Activated T-cell treated with anti-CD3 and anti-CD28 coated beads, Interleukin-2, amount 50 U/mL, for 72 hours (primary cell): ENCODE measurements around the gene GCDH. TPM values are rescaled to one million over a fixed set of nuclear protein-coding genes. Genes with fewer than 3 reads are reported as not detected.

Experiments
- ATAC-seq, 2 donors: fragments of 150-1000 bp; cut with Tn5 transposase; replicated peaks in 1 of 2; 2 replicates each; pipeline ENCODE4 v1.10.0; 2021; ENCODE audit warnings: moderate library complexity in 2 of 2, mild to moderate bottlenecking in 1 of 2
- DNase-seq, 2 donors: peaks; one replicate each; pipeline ENCODE4 v3.0.0; 2021 to 2022; ENCODE audit warnings: mixed read lengths in 1 of 2
- H3K27ac Mint-ChIP-seq: one replicate; pipeline ENCODE4 v1.8.0; 2022; ENCODE audit warnings: mild to moderate bottlenecking, moderate library complexity, mixed read lengths
- H3K27me3 Mint-ChIP-seq: one replicate; pipeline ENCODE4 v1.8.0; 2022; ENCODE audit warnings: low read depth, mixed read lengths
- H3K36me3 Mint-ChIP-seq, 2 donors: one replicate each; pipeline ENCODE4 v1.8.0; 2022; ENCODE audit warnings: mixed read lengths in 2 of 2, mild to moderate bottlenecking in 1 of 2; ENCODE audit not compliant: insufficient read depth in 2 of 2
- H3K4me1 Mint-ChIP-seq: one replicate; pipeline ENCODE4 v1.8.0; 2022; ENCODE audit warnings: low read depth, mixed read lengths
- H3K4me3 Mint-ChIP-seq, 2 donors: one replicate each; pipeline ENCODE4 v1.8.0; 2022; ENCODE audit warnings: mild to moderate bottlenecking in 2 of 2, mixed read lengths in 2 of 2, moderate library complexity in 2 of 2
- H3K9me3 Mint-ChIP-seq, 2 donors: one replicate each; pipeline ENCODE4 v1.8.0; 2022; ENCODE audit warnings: mixed read lengths in 2 of 2
- total RNA-seq, 2 donors: library from RNA; stranded (reverse); gene quantifications; one replicate each; pipeline ENCODE4 v1.2.3, GENCODE V29; 2022

The GCDH gene
- total RNA-seq, 2 donors from 2014 or later, result 23.2 to 25.1 TPM

DNA sequence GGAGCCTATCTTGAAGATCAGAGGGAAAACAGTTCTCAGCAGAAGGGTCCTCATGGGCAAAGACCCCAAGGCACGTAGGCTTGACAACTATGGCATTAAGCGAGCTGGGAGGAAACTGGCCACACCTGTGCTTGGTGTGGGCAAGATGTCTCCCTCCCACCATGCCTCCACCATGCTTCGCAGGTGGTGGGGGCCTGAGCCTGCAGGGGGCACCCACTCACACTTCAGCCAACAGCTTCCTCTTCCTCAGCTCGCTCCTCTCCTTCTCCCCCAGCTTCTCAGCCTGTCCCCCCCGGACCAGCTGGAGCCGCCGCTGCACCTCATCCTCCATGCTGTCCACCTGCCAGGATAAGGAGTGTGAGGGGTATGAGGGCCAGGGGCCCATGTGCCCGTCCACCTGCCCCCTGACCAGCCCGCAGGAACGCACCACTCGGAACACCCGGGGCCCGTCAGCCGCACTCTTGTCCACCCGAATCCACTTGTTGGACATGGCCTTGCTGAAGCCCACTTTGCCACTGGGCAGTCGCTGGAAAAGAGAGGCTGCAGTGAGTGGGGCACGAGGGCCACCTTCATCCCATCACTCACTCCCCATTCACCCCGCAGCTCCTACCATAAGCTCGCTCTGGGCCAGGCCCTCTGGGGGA is 39.2 kb downstream of the GCDH start:
- no peaks in the 10 kb centered on the region for H3K27me3 Mint-ChIP-seq
- DNase-seq, result no peak
- H3K9me3 Mint-ChIP-seq, result no peaks in the 10 kb centered on the region
- peaks cover 9 to 34% of the 10 kb centered on the region in 2 donors for H3K36me3 Mint-ChIP-seq
- no peak overlapping the region for H3K27ac Mint-ChIP-seq
- peaks cover 30% of the 10 kb centered on the region for H3K4me1 Mint-ChIP-seq
- ATAC-seq, result no peak
- H3K4me3 Mint-ChIP-seq, result no peak overlapping the region

DNA sequence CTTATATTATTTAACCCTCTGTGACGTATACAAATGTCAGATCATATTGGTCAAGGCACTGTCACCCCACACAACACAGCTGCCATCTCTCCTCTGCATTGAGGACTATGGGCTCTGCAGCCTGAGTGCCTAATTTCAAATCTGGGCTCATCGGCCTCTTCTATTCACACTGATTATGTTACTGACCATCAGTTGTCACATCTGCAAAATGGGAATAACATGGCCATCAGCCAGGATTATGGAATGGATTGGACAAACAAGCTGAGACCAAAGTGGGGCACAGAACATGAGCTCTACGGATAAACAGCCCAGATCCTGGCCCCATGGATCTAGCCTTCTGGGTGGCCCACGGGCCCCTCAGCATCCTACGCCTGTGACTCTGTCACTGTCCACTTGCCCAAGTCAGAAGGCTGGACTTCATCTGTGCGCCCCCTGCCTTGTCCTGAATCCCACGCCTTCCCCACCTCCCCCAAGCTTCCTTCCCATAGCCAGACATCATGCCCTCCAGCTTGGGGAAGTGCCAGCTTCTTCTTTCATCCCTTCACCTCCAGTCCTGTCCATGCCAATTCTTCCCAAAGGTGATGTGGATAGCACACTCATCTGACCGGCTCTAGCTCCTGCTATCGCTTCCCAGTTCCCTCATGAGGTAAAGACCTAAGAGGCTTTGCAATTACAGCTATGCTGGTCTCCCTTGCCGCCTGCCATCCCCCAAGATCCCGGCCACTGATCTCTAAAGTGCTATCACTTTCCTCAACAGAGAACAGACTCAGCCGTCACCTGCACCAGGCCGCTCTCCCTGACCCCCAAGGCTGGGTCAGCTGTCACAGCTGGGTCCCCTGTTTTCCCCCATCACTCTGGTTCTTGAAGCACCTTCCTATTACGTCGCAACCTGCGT is 41.7 kb downstream of the GCDH start:
- H3K4me3 Mint-ChIP-seq, result peak overlapping the region; percentile 93

DNA sequence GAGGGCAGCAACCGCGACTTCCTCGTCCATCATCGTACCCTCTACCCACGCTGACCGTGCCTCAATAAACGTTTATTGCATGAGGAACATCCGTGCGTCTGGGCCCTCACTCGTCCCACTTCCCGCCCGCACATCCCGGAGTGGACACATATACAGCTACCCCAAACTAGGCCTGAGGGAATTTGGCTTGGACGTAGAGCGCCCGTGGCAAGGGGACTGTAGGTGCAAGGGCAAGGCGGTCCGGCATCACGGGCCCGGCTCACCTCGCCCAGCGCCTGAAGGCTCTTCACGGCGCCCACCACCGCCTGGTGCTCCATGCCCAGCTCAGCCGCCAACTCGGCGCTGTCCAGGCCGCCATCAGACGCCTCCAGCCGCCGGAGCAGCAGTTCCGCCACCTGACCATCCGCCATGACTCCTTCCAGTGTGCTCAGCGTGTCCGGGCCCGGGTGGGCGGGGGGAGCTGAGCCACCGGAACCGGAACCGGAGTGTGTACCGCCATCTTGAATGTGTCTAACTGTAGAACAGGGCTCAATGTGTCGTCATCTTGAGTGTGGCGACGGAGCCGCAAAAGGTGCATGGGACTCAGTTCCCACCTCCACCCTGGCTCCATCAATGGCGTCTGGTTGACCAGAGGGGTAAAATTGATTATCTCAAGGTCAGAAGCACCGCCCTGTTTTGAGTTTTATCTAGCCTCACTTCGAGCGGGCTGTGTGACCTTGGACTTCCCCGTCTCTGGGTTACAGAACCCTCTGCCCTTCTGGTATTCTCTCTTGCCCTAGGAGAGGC is 42.5 kb downstream of the GCDH start, which contains the start of gene FARSA:
Gene FARSA (minus strand): TSS at position 425 of the 786 bp plus-strand sequence. CDS start 15 bp downstream, at position 410.
- ATAC-seq, result peak; percentile 67 to 70
- Mint-ChIP-seq H3K27ac (peak within 1 kb of the TSS; percentile 89), H3K27me3 (no peaks in the 10 kb centered on the region), H3K36me3 (peaks cover 6 to 16% of the 10 kb centered on the region in 2 donors), H3K4me3 (peak within 1 kb of the TSS; percentile 93), H3K9me3 (no peaks in the 10 kb centered on the region), H3K4me1 (peaks cover 52% of the 10 kb centered on the region)
- DNase-seq, result peak; percentile 86 to 90

More for the DNA sequence above, 41.7 kb downstream of the GCDH start:
- ATAC-seq, result no peak
- H3K36me3 Mint-ChIP-seq, result peaks cover 6 to 19% of the 10 kb centered on the region in 2 donors
- DNase-seq, result peak in 1 of 2 donors; percentile 35
- no peaks in the 10 kb centered on the region for H3K27me3 Mint-ChIP-seq
- H3K4me1 Mint-ChIP-seq, result peaks cover 45% of the 10 kb centered on the region
- peak overlapping the region; percentile 89 for H3K27ac Mint-ChIP-seq
- H3K9me3 Mint-ChIP-seq, result no peaks in the 10 kb centered on the region

DNA sequence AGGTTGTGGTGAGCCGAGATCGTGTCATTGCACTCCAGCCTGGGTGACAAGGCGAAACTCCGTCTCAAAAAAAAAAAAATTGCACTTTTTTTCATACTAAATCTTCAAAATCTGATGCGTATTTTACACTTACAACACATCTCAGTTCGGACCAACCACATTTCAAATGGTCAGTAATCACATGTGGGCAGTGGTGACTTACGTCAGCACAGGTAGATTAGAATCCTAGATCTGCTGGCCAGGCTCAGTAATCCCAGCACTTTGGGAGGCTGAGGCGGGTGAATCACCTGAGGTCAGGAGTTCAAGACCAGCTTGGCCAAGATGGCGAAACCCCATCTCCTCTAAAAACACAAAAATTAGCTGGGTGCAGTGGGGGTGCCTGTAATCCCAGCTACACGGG is 44.1 kb downstream of the GCDH start:
- Mint-ChIP-seq H3K27ac (no peak overlapping the region), H3K9me3 (no peaks in the 10 kb centered on the region), H3K4me1 (peaks cover 67% of the 10 kb centered on the region), H3K36me3 (peaks cover 15 to 25% of the 10 kb centered on the region in 2 donors), H3K4me3 (no peak overlapping the region), H3K27me3 (no peaks in the 10 kb centered on the region)
- no peak for DNase-seq
- no peak for ATAC-seq

DNA sequence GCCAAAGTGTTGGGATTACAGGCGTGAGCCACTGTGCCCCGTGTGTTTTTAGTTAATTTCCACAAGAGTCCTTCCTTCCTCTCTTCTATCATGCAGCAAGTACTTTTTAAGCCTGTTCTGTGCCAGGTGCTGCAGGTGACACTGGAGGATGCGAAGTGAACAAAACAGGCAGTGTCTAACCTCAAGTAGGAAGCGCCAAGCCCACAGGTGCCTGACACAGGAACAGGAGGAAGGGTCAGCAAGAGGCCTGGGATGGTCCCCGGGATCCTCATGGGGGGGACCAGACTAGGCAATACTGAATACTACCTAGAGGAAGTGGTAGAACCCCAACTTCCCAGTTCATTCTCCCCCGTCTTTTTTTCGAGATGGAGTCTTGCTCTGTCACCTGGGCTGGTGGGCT is 45.6 kb downstream of the GCDH start:
- no peak for ATAC-seq
- peaks cover 20 to 33% of the 10 kb centered on the region in 2 donors for H3K36me3 Mint-ChIP-seq
- peaks cover 76% of the 10 kb centered on the region for H3K4me1 Mint-ChIP-seq

DNA sequence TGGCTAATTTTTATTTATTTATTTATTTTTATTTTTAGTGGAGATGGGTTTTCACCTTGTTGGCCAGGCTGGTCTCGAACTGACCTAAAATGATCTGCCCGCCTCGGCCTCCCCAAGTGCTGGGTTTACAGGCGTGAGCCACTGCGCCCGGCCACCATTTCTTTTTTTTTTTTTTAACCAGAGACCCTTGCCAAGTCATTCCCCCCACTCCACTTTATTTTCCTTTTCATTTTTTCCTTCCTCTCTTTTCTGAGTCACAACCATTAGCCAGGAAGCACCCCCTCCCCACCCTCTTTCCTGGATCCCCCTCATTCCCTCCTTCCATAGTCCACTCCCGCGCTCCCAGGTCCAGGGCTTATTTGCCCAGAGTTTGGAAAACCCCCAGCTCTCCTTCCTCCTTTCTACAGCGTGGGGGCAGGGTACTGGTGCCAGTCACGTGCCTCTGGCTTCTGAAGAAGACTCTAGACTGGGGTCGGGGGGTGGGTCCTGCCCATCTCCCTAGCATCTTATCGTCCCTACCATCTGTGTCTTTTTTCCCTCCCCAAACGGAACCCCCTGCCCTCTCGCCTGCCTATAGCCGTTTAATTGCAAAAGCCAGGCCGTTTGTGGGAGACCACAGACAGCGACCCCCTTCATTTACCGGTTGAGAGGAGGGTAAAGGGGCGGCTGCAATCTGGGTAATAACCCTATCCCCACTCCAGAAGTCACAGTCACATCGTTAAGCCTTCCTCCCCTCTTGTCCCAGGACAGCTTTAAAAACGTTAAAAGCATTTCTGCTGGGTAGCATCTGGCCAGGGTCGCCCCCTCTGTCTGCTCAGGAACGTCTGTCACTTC is 46.4 kb downstream of the GCDH start:
- H3K27me3 Mint-ChIP-seq, result no peaks in the 10 kb centered on the region
- peak overlapping the region; percentile 75 for H3K27ac Mint-ChIP-seq
- peak overlapping the region; percentile 96 to 100 for H3K4me3 Mint-ChIP-seq
- H3K4me1 Mint-ChIP-seq, result peaks cover 78% of the 10 kb centered on the region
- ATAC-seq (no peak), DNase-seq (peak in 1 of 2 donors; percentile 33)
- peaks cover 22 to 39% of the 10 kb centered on the region in 2 donors for H3K36me3 Mint-ChIP-seq
- H3K9me3 Mint-ChIP-seq, result no peaks in the 10 kb centered on the region

More for the DNA sequence above, 45.6 kb downstream of the GCDH start:
- no peaks in the 10 kb centered on the region for H3K9me3 Mint-ChIP-seq
- H3K4me3 Mint-ChIP-seq, result peak overlapping the region; percentile 24 to 57
- no peaks in the 10 kb centered on the region for H3K27me3 Mint-ChIP-seq
- no peak for DNase-seq
- no peak overlapping the region for H3K27ac Mint-ChIP-seq

DNA sequence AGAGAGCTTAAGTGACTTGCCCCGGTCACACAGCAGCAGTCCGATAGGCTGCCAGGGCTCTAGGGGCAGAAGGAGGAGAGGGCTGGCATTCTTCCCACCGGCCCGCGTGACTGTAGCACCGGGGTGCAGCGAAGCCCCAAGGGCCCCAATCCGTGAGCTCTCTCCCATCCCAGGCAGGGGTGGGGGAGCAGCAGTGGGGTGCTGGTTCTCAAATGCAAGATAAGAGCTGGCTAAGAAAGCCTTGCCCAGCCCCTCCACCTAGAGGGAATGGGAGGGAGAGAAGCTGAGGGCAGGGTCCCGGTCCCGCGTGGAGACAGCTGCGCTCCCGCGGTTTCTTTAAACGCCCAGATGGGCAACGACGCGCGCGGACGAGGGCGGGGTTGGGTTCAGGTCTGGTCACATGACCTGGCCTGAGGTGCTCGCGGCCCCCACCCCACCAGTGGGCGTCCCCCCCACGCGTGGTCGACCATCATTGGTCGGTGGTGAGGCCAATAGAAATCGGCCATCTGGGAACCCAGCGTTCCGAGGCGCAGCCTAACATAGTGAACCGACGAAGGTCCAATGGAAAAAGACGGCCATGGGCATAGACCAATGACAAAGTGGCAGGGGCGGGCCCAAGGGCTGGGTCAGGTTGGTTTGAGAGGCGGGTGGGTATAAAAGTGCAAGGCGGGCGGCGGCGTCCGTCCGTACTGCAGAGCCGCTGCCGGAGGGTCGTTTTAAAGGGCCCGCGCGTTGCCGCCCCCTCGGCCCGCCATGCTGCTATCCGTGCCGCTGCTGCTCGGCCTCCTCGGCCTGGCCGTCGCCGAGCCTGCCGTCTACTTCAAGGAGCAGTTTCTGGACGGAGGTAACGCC is 47.2 kb downstream of the GCDH start, which contains the start of gene CALR:
Gene CALR (plus strand): TSS at position 683 of the 852 bp plus-strand sequence. CDS start 71 bp downstream, at position 754.
- peak; percentile 89 to 90 for ATAC-seq
- Mint-ChIP-seq H3K27ac (peak within 1 kb of the TSS; percentile 94), H3K27me3 (no peaks in the 10 kb centered on the region), H3K4me3 (peak within 1 kb of the TSS; percentile 96 to 100), H3K36me3 (peaks cover 20 to 40% of the 10 kb centered on the region in 2 donors), H3K4me1 (peaks cover 78% of the 10 kb centered on the region), H3K9me3 (no peaks in the 10 kb centered on the region)
- DNase-seq, result peak; percentile 99 to 100

DNA sequence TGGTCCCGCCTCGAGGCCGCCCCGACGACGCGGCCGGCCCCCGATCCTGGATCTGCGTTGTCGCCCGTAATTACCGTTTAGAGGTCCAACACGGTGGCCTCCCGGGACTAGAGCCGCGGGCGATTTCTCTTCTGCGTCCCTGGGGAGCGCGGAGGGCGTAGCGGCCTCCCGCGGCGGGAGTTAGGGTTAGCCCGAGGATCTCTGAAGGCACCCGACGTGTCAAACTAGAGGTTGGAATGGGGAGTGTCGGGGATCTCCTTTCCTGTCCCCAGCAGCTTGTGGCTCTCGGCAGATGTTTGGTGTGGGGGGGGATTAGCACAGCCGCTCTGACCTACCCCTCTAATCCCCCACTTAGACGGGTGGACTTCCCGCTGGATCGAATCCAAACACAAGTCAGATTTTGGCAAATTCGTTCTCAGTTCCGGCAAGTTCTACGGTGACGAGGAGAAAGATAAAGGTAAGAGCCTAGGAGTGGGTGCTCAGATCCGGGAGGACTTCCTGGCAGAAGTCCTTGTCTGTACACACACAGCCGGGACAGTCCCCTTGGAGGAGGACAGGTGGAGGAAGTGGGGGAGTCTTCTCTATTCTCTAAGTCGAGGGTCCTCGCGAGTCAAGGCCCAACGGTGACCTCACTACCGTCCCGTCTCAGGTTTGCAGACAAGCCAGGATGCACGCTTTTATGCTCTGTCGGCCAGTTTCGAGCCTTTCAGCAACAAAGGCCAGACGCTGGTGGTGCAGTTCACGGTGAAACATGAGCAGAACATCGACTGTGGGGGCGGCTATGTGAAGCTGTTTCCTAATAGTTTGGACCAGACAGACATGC is 48.0 kb downstream of the GCDH start:
- ATAC-seq (peak; percentile 0 to 6), DNase-seq (peak; percentile 41 to 42)
- Mint-ChIP-seq H3K4me1 (peaks cover 81% of the 10 kb centered on the region), H3K27ac (peak overlapping the region; percentile 94), H3K27me3 (no peaks in the 10 kb centered on the region), H3K4me3 (peak overlapping the region; percentile 96 to 100), H3K36me3 (peaks cover 24 to 42% of the 10 kb centered on the region in 2 donors), H3K9me3 (no peaks in the 10 kb centered on the region)

DNA sequence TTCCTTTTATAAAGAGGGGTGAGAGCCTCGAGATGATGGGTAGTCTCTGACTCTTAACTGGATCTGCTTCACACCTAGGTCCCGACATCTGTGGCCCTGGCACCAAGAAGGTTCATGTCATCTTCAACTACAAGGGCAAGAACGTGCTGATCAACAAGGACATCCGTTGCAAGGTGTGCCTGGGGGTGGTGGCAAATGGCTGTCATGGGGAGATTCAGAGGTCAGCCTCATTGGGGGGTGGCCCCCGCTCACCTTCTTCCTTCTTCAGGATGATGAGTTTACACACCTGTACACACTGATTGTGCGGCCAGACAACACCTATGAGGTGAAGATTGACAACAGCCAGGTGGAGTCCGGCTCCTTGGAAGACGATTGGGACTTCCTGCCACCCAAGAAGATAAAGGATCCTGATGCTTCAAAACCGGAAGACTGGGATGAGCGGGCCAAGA is 49.0 kb downstream of the GCDH start:
- peak overlapping the region; percentile 96 to 100 for H3K4me3 Mint-ChIP-seq
- H3K27me3 Mint-ChIP-seq, result no peaks in the 10 kb centered on the region
- peak overlapping the region; percentile 94 for H3K27ac Mint-ChIP-seq
- no peaks in the 10 kb centered on the region for H3K9me3 Mint-ChIP-seq
- peaks cover 25 to 48% of the 10 kb centered on the region in 2 donors for H3K36me3 Mint-ChIP-seq
- no peak for DNase-seq
- peaks cover 86% of the 10 kb centered on the region for H3K4me1 Mint-ChIP-seq
- ATAC-seq, result no peak

DNA sequence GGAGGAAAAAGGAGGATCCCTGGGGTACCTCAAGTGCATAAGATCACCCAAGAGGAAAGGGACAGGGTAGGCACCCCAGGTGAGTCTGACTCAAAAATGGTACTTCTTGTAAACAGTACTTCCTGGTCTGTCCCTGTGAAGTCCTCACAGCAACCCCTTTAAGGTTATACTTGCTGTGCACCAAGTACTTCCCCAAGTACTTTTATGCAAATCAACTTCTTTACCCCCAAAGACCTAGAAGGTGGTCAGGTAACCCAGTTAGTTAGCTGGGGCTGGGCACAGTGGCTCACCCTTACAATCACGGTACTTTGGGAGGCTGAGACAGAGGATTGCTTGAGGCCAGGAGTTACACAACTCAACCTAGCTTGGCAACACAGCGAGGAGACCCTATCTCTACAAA is 49.9 kb downstream of the GCDH start:
- Mint-ChIP-seq H3K27me3 (no peaks in the 10 kb centered on the region), H3K4me3 (peak overlapping the region; percentile 96 to 100), H3K27ac (peak overlapping the region; percentile 72), H3K9me3 (no peaks in the 10 kb centered on the region), H3K36me3 (peaks cover 29 to 55% of the 10 kb centered on the region in 2 donors), H3K4me1 (peaks cover 92% of the 10 kb centered on the region)
- DNase-seq (no peak), ATAC-seq (no peak)
